Type B pancreatic cell (in vitro differentiated cells): ENCODE measurements around the gene TMEM236. TPM values are rescaled to one million over a fixed set of nuclear protein-coding genes. Genes with fewer than 3 reads are reported as not detected.
A peak's percentile ranks its signal among the peaks of the same experiment; 100 is the strongest.

ENCODE experiments used
- DNase-seq: peaks from one replicate; pipeline ENCODE4 v3.0.0; 2021; ENCODE audit warnings: mixed read lengths; ENCODE audit not compliant: unreplicated experiment; ENCODE audit errors: extremely low spot score
- H3K27ac Mint-ChIP-seq: 2 replicates; pipeline ENCODE4 v1.8.0; 2021; ENCODE audit warnings: mild to moderate bottlenecking, mixed read lengths
- H3K27me3 Mint-ChIP-seq: 2 replicates; pipeline ENCODE4 v1.8.0; 2021; ENCODE audit warnings: mixed read lengths
- H3K36me3 Mint-ChIP-seq: 2 replicates; pipeline ENCODE4 v1.8.0; 2021; ENCODE audit warnings: mixed read lengths
- H3K4me1 Mint-ChIP-seq: one replicate; pipeline ENCODE4 v1.8.0; 2021; ENCODE audit warnings: mixed read lengths; ENCODE audit not compliant: unreplicated experiment
- H3K4me3 Mint-ChIP-seq: 2 replicates; pipeline ENCODE4 v1.8.0; 2021; ENCODE audit warnings: mild to moderate bottlenecking, mixed read lengths
- H3K9me3 Mint-ChIP-seq: 2 replicates; pipeline ENCODE4 v1.8.0; 2021; ENCODE audit warnings: mixed read lengths
- CTCF ChIP-seq: fragments of 200-600 bp; sonication (generic); conservative IDR thresholded peaks from 2 replicates; pipeline ENCODE4 v1.5.0; 2021; ENCODE audit warnings: antibody characterized with exemption, mild to moderate bottlenecking
- microRNA-seq: library from miRNA; unstranded; fragments of <30 nt; microRNA quantifications from one replicate; pipeline ENCODE4, GENCODE V29; 2020
- total RNA-seq: library from RNA; stranded (reverse); gene quantifications from 2 replicates; pipeline ENCODE4 v1.2.1, GENCODE V29; 2021; ENCODE audit warnings: low replicate concordance

TMEM236 gene
- total RNA-seq, 1 donor from 2014 or later = 11.6 TPM

- no peak for TF ChIP-seq CTCF
- Mint-ChIP-seq H3K4me3 (no peak overlapping the region), H3K4me1 (peaks cover 4% of the 10 kb centered on the region), H3K27me3 (no peaks in the 10 kb centered on the region), H3K36me3 (no peaks in the 10 kb centered on the region), H3K27ac (no peak overlapping the region), H3K9me3 (no peaks in the 10 kb centered on the region)
- no peak for DNase-seq
These were observed 90.6 kb downstream of the TMEM236 start for GRCh38 chr10:17842641-17843040.

- DNase-seq = no peak
- H3K27ac Mint-ChIP-seq = no peak overlapping the region
- H3K4me1 Mint-ChIP-seq = peaks cover 12% of the 10 kb centered on the region
- no peaks in the 10 kb centered on the region for H3K27me3 Mint-ChIP-seq
- H3K4me3 Mint-ChIP-seq = no peak overlapping the region
- H3K36me3 Mint-ChIP-seq = no peaks in the 10 kb centered on the region
- H3K9me3 Mint-ChIP-seq = no peaks in the 10 kb centered on the region
- TF ChIP-seq CTCF = peak; percentile 76
These were observed 95.7 kb downstream of the TMEM236 start for GRCh38 chr10:17847585-17848296.

- no peak for TF ChIP-seq CTCF
- no peak overlapping the region for H3K4me3 Mint-ChIP-seq
- DNase-seq = no peak
- H3K36me3 Mint-ChIP-seq = no peaks in the 10 kb centered on the region
- no peak overlapping the region for H3K27ac Mint-ChIP-seq
- no peaks in the 10 kb centered on the region for H3K9me3 Mint-ChIP-seq
- H3K4me1 Mint-ChIP-seq = peaks cover 12% of the 10 kb centered on the region
- H3K27me3 Mint-ChIP-seq = no peaks in the 10 kb centered on the region
These were observed 96.6 kb downstream of the TMEM236 start for GRCh38 chr10:17848646-17849045.

Small RNA genes within 50 kb of the gene (microRNA-seq; reads per million reads assigned to microRNA genes)
- gene MIR511 = not detected

Other genes with a start within 250 kb of the TMEM236 start
- 7.9 and 16.4 TPM in 2 replicates for gene HACD1, start 134.8 kb upstream of the TMEM236 start, total RNA-seq
- 22.2 and 26.3 TPM in 2 replicates for gene STAM, start 108.0 kb upstream of the TMEM236 start, total RNA-seq
- 0.74 and 0.80 TPM in 2 replicates for gene MRC1, start 57.1 kb downstream of the TMEM236 start, total RNA-seq
- gene SLC39A12, start 199.7 kb downstream of the TMEM236 start, total RNA-seq = not detected in 2 replicates